HG03521 (cell line): ENCODE results near the gene RPL27.

Experiments used
- ATAC-seq: cut with Tn5 transposase; IDR thresholded peaks from one replicate; pipeline ENCODE4 v1.9.1; 2021; ENCODE audit warnings: mild to moderate bottlenecking, moderate library complexity; ENCODE audit not compliant: unreplicated experiment

The RPL27 gene

GRCh38 chr17:43020789-43021740 lies 22.8 kb downstream of the RPL27 start:
- ATAC-seq = no peak

GRCh38 chr17:43021741-43022512 lies 23.7 kb downstream of the RPL27 start, which contains the start of gene VAT1:
Gene VAT1 (minus strand): TSS chr17:43022385. CDS start chr17:43022322, 63 bp downstream.
- ATAC-seq = no peak

- ATAC-seq = peak; percentile 32
Measured at GRCh38 chr17:43024407-43025289, 26.4 kb downstream of the RPL27 start, which contains the start of gene RND2. Gene RND2 (plus strand): TSS chr17:43025231. CDS start chr17:43025348, 117 bp downstream.

GRCh38 chr17:43025290-43025657 lies 27.1 kb downstream of the RPL27 start:
- no peak for ATAC-seq

GRCh38 chr17:43025766-43026537 lies 27.7 kb downstream of the RPL27 start:
- ATAC-seq = no peak

- ATAC-seq = no peak
Measured at GRCh38 chr17:43026595-43026994, 28.4 kb downstream of the RPL27 start.

GRCh38 chr17:43027091-43028032 lies 29.1 kb downstream of the RPL27 start:
- ATAC-seq = no peak

GRCh38 chr17:43028221-43028861 lies 30.1 kb downstream of the RPL27 start:
- ATAC-seq = no peak

- ATAC-seq = no peak
Measured at GRCh38 chr17:43030137-43030767, 32.0 kb downstream of the RPL27 start.

GRCh38 chr17:43031666-43032065 lies 33.4 kb downstream of the RPL27 start:
- no peak for ATAC-seq

- no peak for ATAC-seq
Measured at GRCh38 chr17:43033948-43034881, 36.0 kb downstream of the RPL27 start.

GRCh38 chr17:43034894-43035293 lies 36.7 kb downstream of the RPL27 start:
- no peak for ATAC-seq

- ATAC-seq = no peak
Measured at GRCh38 chr17:43039646-43040045, 41.4 kb downstream of the RPL27 start.

GRCh38 chr17:43040655-43041054 lies 42.4 kb downstream of the RPL27 start:
- ATAC-seq = no peak

GRCh38 chr17:43042025-43042628 lies 43.9 kb downstream of the RPL27 start:
- ATAC-seq = no peak

- ATAC-seq = no peak
Measured at GRCh38 chr17:43043307-43043706, 45.1 kb downstream of the RPL27 start.
